Stomach (tissue), 4 donors: Measurements from ENCODE around the gene ADPRHL1.

Experiments
- CTCF ChIP-seq, 7 experiments: fragments of 450-650 bp in 4 of 7; fragments of 200-600 bp in 3 of 7; sonication (generic) in 3 of 7; IDR thresholded peaks; one replicate each; pipeline ENCODE4 v1.5.1; 2016 to 2019; ENCODE audit warnings: antibody characterized with exemption in 7 of 7, control low read depth in 2 of 7, mild to moderate bottlenecking in 1 of 7
- POLR2A ChIP-seq, 4 donors: fragments of 450-650 bp; IDR thresholded peaks; one replicate each; pipeline ENCODE4 v1.6.1; 2016; ENCODE audit warnings: antibody characterized with exemption in 4 of 4, control low read depth in 2 of 4, mild to moderate bottlenecking in 1 of 4, moderate library complexity in 1 of 4
- POLR2AphosphoS5 ChIP-seq, 3 donors: sonication (generic); formaldehyde crosslinking; IDR thresholded peaks; one replicate each; pipeline ENCODE4 v1.6.1; 2016; ENCODE audit warnings: antibody characterized with exemption in 3 of 3

- TF ChIP-seq POLR2A (IDR thresholded peaks at IDR 0.05), result no peak
- no peak for TF ChIP-seq CTCF (IDR thresholded peaks at IDR 0.05)
- TF ChIP-seq POLR2AphosphoS5 (IDR thresholded peaks at IDR 0.05), result no peak
These were observed 55.5 kb downstream of the ADPRHL1 start for GRCh38 chr13:113397608-113398425.
